Hepatocyte (in vitro differentiated cells): ENCODE results near the gene IL22RA1.

Source experiments
- CTCF ChIP-seq: fragments of 200-600 bp; sonication (generic); IDR thresholded peaks from 2 replicates; pipeline ENCODE4 v1.5.1; 2016; ENCODE audit warnings: antibody characterized with exemption, mild to moderate bottlenecking; ENCODE audit not compliant: poor library complexity
- EZH2 ChIP-seq: fragments of 200-600 bp; sonication (generic); IDR thresholded peaks from 2 replicates; pipeline ENCODE4 v1.6.1; 2016; ENCODE audit warnings: antibody characterized with exemption, mild to moderate bottlenecking, borderline replicate concordance

- TF ChIP-seq EZH2 (no peak), CTCF (no peak)
Observed at GRCh38 chr1:24101796-24102586, 40.9 kb downstream of the IL22RA1 start.
